Skeletal muscle tissue (tissue), 4 donors: Measurements from ENCODE around the gene EHD2. TPM values are rescaled to one million over a fixed set of nuclear protein-coding genes. Genes with fewer than 3 reads are reported as not detected.
"Not testable (repeated sequence)": the region's sequence is repeated elsewhere in the genome, so short reads cannot be mapped to it uniquely, and the experiment has no call there.

Source experiments
- H3K27ac ChIP-seq: one replicate; pipeline ENCODE4 v1.7.0; 2013; ENCODE audit warnings: mild to moderate bottlenecking, low read depth, low read length, inconsistent platforms
- H3K27me3 ChIP-seq, 3 donors: one replicate each; pipeline ENCODE4 v1.7.0; 2013; ENCODE audit warnings: low read length in 3 of 3; ENCODE audit not compliant: control insufficient read depth in 3 of 3, insufficient read depth in 3 of 3
- H3K36me3 ChIP-seq, 3 donors: one replicate each; pipeline ENCODE4 v1.7.0; 2013; ENCODE audit warnings: low read length in 3 of 3; ENCODE audit not compliant: control insufficient read depth in 3 of 3, insufficient read depth in 3 of 3
- H3K4me1 ChIP-seq, 3 donors: one replicate each; pipeline ENCODE4 v1.7.0; 2013; ENCODE audit warnings: low read length in 3 of 3, mild to moderate bottlenecking in 3 of 3; ENCODE audit not compliant: control insufficient read depth in 3 of 3, insufficient read depth in 3 of 3
- H3K4me3 ChIP-seq, 3 donors: one replicate each; pipeline ENCODE4 v1.7.0; 2013; ENCODE audit warnings: low read length in 3 of 3
- H3K9ac ChIP-seq, 3 donors: one replicate each; pipeline ENCODE4 v1.7.0; 2013; ENCODE audit warnings: low read length in 3 of 3, mild to moderate bottlenecking in 3 of 3, moderate library complexity in 2 of 3, low read depth in 1 of 3
- H3K9me3 ChIP-seq, 3 donors: one replicate each; pipeline ENCODE4 v1.7.0; 2013; ENCODE audit warnings: low read length in 3 of 3; ENCODE audit not compliant: control insufficient read depth in 3 of 3
- total RNA-seq: library from RNA; depleted of rRNA; stranded (reverse); fragments of >200 nt; gene quantifications from one replicate; pipeline ENCODE4 v1.2.3, GENCODE V29; 2014
- donor health status: Osteomylitis.

The EHD2 gene
- total RNA-seq, 1 donor from 2014 or later, result 63.2 TPM

DNA sequence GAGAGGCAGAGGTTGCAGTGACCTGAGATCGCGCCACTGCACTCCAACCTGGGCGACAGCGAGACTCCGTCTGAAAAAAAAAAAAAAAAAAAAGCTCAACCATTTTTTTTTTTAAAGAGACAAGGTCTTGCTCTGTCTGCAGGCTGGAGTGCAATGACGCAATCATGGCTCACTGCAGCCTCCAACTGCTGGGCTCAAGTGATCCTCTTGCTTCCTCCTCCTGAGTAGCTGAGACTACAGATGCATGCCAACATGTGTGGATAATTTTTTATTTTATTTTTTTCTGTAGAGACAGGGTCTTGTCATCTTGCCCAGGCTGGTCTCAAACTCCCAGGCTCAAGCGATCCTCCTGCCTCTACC is 10.3 kb downstream of the EHD2 start:
- Histone ChIP-seq H3K27me3 (peaks cover 0 to 19% (median 5%) of the 10 kb centered on the region in 3 donors), H3K9me3 (no peaks in the 10 kb centered on the region), H3K9ac (no peak overlapping the region), H3K36me3 (peaks cover 0 to 14% (median 7%) of the 10 kb centered on the region in 3 donors), H3K27ac (peak overlapping the region; percentile 37), H3K4me3 (no peak overlapping the region), H3K4me1 (peaks cover 13 to 35% (median 34%) of the 10 kb centered on the region in 3 donors)

GRCh38 chr19:47725759-47726401 is 12.7 kb downstream of the EHD2 start:
- peaks cover 19 to 40% (median 24%) of the 10 kb centered on the region in 3 donors for H3K4me1 ChIP-seq
- peaks cover 0 to 14% (median 12%) of the 10 kb centered on the region in 3 donors for H3K36me3 ChIP-seq
- H3K9me3 ChIP-seq, result no peaks in the 10 kb centered on the region
- peaks cover 9 to 30% (median 14%) of the 10 kb centered on the region in 3 donors for H3K27me3 ChIP-seq
- H3K9ac ChIP-seq, result peak overlapping the region in 1 of 3 donors; percentile 8
- H3K4me3 ChIP-seq, result no peak overlapping the region
- peak overlapping the region; percentile 12 for H3K27ac ChIP-seq

DNA sequence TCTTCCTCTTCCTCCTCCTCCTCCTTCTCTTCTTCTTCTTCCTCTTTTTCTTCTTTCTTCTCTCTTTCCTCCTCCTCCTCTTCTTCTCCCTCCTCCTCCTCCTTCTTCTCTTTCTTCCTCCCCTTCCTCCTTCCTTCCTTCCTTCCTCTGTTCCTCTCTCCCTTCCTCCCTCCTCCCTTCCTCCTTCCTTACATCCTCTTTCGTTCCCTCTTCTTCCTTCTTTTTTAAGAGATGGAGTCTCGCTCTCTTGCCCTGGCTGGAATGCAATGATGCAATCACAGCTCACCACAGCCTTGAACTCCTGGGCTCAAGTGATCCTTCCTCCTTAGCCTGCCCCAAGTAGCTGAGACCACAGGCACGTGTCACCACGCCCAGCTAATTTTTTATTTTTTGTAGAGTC is 13.2 kb downstream of the EHD2 start:
- Histone ChIP-seq H3K36me3 (peaks cover 0 to 14% (median 14%) of the 10 kb centered on the region in 3 donors), H3K27ac (peak overlapping the region; percentile 12), H3K4me1 (peaks cover 19 to 37% (median 23%) of the 10 kb centered on the region in 3 donors), H3K4me3 (no peak overlapping the region), H3K27me3 (peaks cover 9 to 30% (median 15%) of the 10 kb centered on the region in 3 donors), H3K9ac (no peak overlapping the region), H3K9me3 (no peaks in the 10 kb centered on the region)

DNA sequence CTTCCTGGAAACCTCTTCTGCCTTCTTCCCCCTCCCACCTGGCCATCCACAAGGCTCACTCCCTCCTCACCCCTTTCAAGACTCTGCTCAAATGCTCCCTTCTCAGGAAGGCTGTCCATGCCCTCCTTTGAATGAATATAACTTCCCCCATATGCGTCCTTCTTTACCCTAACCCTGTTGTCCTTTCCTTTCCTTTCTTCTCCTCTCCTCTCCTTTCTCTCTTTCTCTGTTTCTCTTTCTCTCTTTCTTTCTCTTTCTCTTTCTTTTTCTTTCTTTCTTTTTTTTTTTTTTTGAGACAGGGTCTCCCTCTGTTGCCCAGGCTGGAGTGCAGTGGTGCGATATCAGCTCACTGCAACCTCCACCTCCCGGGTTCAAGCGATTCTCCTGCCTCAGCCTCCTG is 15.1 kb downstream of the EHD2 start:
- Histone ChIP-seq H3K27me3 (peaks cover 3 to 19% (median 15%) of the 10 kb centered on the region in 3 donors), H3K36me3 (peaks cover 0 to 14% (median 10%) of the 10 kb centered on the region in 3 donors), H3K9ac (peak overlapping the region in 1 of 3 donors; percentile 16), H3K4me1 (peaks cover 13 to 26% (median 18%) of the 10 kb centered on the region in 3 donors)
- not testable (repeated sequence) for H3K9me3 ChIP-seq, H3K4me3 ChIP-seq, H3K27ac ChIP-seq

GRCh38 chr19:47729468-47729798 is 16.2 kb downstream of the EHD2 start:
- Histone ChIP-seq H3K9ac (peak overlapping the region in 1 of 3 donors; percentile 40), H3K4me3 (peak overlapping the region in 1 of 3 donors; percentile 14), H3K9me3 (no peaks in the 10 kb centered on the region), H3K4me1 (peaks cover 13 to 20% (median 18%) of the 10 kb centered on the region in 3 donors), H3K27me3 (peaks cover 3 to 16% (median 15%) of the 10 kb centered on the region in 3 donors), H3K27ac (peak overlapping the region; percentile 62), H3K36me3 (peaks cover 0 to 15% (median 10%) of the 10 kb centered on the region in 3 donors)

DNA sequence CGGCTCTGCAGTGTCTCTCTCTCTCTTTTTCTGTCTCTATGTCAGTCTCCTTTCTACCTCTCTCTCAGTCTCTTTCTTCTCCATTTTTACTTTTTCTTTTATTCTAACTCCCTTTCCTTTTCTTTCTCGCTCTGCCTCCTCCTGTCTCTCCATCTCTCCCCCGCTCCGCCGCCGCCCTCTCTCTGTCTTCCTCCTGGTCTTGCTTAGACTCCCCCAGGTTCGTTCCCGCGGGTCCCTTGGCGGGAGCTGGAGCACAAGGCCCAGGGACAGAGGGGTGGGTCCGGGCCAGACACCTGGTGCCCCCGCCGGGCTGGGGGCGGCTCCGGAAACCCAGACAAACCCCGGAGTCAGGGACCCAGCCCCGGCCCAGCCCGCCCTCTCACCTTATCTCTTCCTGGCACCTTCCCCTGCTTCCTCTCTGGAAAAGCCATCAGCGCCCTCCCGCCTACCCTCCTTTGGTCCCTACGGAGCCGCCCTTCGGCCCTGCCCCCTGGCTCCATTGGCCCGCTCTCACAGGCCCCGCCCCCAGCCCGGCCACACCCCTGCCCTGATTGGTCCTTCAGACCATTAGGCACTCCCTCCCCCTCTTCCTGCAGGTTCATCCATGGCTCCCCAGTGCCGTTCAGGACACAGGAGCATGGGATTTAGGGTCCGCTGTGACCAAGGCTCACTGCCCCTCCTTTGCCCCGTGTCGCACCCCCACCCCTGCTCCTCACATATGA is 16.7 kb downstream of the EHD2 start:
- Histone ChIP-seq H3K36me3 (peaks cover 0 to 15% (median 9%) of the 10 kb centered on the region in 3 donors), H3K9ac (peak overlapping the region in 1 of 3 donors; percentile 11)

DNA sequence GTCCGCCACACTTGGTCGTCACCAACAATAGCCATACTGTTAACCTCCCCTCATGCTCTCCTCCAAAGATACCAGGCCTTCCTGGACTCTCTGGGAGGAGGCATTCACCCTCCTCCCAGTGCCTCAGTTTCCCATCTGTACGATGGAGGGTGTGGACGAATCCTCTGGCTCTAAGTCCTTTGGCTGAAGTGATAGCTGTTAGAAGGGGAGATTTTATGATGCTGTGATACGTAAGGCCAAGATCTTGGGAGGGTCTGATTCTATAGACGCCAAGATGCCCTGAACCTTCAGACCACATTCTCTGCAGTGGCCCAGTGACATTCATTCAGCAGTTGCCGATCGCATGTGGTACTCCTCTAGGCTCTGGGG is 17.3 kb downstream of the EHD2 start:
- H3K9ac ChIP-seq, result no peak overlapping the region
- H3K27ac ChIP-seq, result peak overlapping the region; percentile 62
- H3K9me3 ChIP-seq, result no peaks in the 10 kb centered on the region
- H3K36me3 ChIP-seq, result peaks cover 0 to 18% (median 9%) of the 10 kb centered on the region in 3 donors
- H3K4me3 ChIP-seq, result no peak overlapping the region
- peaks cover 13 to 19% (median 18%) of the 10 kb centered on the region in 3 donors for H3K4me1 ChIP-seq
- H3K27me3 ChIP-seq, result peaks cover 3 to 16% (median 15%) of the 10 kb centered on the region in 3 donors

More for the DNA sequence above, 16.7 kb downstream of the EHD2 start:
- Histone ChIP-seq H3K4me3 (peak overlapping the region in 1 of 3 donors; percentile 14), H3K27me3 (peaks cover 3 to 16% (median 15%) of the 10 kb centered on the region in 3 donors), H3K9me3 (no peaks in the 10 kb centered on the region), H3K4me1 (peaks cover 13 to 19% (median 18%) of the 10 kb centered on the region in 3 donors), H3K27ac (peak overlapping the region; percentile 62)

DNA sequence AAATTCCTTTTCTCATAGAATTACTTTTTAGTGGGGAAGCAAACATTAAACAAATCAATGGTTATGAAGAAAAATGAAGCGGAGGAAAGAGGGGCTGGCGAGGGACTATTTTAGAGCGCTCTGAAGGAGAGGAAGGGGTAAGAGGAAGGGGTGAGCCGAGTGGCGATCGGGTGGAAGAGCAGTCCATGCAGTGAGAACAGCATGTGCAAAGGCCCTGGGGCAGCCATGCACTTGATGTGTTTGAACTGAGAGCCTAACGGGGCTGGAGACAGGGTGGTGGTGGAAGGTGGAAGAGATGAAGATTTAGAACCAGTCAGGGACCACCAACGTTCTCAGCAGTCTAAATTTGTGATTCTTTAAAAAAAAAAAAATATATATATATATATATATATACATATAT is 17.7 kb downstream of the EHD2 start:
- H3K4me1 ChIP-seq, result peaks cover 13 to 16% (median 15%) of the 10 kb centered on the region in 3 donors
- no peak overlapping the region for H3K9ac ChIP-seq
- H3K9me3 ChIP-seq, result no peaks in the 10 kb centered on the region
- H3K27ac ChIP-seq, result no peak overlapping the region
- no peak overlapping the region for H3K4me3 ChIP-seq
- H3K27me3 ChIP-seq, result peaks cover 3 to 16% (median 15%) of the 10 kb centered on the region in 3 donors
- H3K36me3 ChIP-seq, result peaks cover 0 to 16% (median 6%) of the 10 kb centered on the region in 3 donors

GRCh38 chr19:47735131-47735530 is 21.9 kb downstream of the EHD2 start:
- Histone ChIP-seq H3K4me3 (no peak overlapping the region), H3K27me3 (peaks cover 3 to 8% (median 7%) of the 10 kb centered on the region in 3 donors), H3K4me1 (peaks cover 0 to 3% (median 0%) of the 10 kb centered on the region in 3 donors), H3K9me3 (no peaks in the 10 kb centered on the region), H3K36me3 (peaks cover 0 to 25% (median 11%) of the 10 kb centered on the region in 3 donors), H3K9ac (no peak overlapping the region), H3K27ac (no peak overlapping the region)
